CD4-positive, alpha-beta T cell treated with Interleukin-10 for 1 hour (primary cell): ENCODE results near the gene TDRD10.
"Not testable (repeated sequence)": the region's sequence is repeated elsewhere in the genome, so short reads cannot be mapped to it uniquely, and the experiment has no call there.

ENCODE experiments used
- DNase-seq: peaks from one replicate; pipeline ENCODE4 v3.0.0-alpha.2; 2020

The TDRD10 gene

GRCh38 chr1:154517661-154518060 lies 15.6 kb downstream of the TDRD10 start:
- no peak for DNase-seq

GRCh38 chr1:154519591-154519991 lies 17.6 kb downstream of the TDRD10 start:
- no peak for DNase-seq

DNA sequence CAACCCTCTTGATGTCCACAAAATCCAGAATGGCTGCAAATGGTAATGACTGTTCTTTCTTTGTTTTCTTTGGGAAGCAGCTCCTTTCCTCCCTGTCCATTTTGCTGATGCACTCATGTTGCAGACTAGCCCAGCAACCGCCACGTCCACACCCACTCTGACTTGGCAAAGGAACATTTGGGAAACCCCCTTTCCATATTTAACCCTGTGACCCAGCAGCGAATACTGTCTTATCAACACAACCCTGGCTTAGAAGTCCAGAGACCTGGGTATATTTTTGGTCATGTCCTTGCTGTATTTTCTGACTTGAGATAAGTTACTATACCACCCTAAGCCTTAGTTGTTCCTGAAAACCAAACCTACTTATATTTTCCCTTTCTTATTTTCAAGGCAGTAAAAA lies 18.3 kb downstream of the TDRD10 start:
- no peak for DNase-seq

- no peak for DNase-seq
Measured at GRCh38 chr1:154521695-154522094, 19.7 kb downstream of the TDRD10 start.

DNA sequence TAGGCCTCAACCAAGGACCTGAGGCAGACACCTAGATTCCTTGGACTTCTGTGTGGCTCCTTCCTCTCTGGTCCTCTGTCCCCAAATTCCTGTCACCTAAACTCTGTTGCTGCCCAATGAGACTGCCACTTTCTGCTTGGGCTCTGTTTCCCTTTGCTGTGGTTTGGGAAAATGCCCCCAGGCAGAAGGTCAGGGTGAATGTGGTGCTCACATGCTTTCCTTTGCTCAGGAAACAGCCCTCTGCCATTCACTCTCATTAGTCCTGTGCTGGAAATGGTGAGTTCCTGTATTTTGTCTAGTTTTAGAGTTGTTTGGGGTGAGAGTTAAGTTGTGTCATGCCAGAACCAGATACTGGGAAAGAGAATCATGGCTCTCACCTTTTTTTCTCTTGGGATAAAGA lies 22.9 kb downstream of the TDRD10 start:
- DNase-seq, result no peak

- DNase-seq, result no peak
Measured at GRCh38 chr1:154527192-154527591, 25.2 kb downstream of the TDRD10 start.

GRCh38 chr1:154529308-154529707 lies 27.3 kb downstream of the TDRD10 start:
- no peak for DNase-seq

DNA sequence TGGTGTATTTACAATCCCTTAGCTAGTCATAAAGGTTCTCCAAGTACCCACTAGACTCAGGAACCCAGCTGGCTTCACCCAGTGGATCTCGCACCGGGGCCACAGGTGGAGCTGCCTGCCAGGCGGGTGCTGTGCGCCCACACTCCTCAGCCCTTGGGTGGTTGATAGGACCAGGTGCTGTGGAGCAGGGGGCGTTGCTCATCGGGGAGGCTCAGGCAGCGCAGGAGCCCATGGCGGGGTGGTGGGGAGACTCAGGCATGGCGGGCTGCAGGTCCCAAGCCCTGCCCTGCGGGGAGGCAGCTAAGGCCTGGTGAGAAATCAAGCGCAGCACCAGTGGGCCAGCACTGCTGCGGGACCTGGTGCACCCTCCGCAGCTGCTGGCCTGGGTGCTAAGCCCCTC lies 29.9 kb downstream of the TDRD10 start:
- DNase-seq, result not testable (repeated sequence)

GRCh38 chr1:154533952-154534844 lies 32.2 kb downstream of the TDRD10 start:
- peak; percentile 18 for DNase-seq

DNA sequence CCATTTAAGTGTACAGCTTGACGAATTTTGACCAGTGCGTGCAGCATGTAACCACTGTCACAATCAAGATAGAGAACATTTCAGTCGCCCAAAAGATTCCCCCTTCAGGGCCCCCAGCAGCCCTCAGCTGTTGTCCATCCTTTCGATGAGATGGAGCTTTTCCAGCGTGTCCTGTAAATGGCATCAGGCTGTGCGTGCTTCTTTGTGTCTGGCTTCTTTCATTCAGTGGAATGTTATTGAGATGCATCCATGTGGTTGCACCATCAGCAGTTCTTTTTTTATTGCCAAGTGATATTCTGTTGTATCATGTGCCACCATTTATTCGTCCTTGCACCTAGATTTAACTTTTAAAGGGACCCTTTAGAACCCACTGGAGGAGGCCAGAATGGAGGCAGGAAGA lies 34.6 kb downstream of the TDRD10 start:
- DNase-seq, result no peak

DNA sequence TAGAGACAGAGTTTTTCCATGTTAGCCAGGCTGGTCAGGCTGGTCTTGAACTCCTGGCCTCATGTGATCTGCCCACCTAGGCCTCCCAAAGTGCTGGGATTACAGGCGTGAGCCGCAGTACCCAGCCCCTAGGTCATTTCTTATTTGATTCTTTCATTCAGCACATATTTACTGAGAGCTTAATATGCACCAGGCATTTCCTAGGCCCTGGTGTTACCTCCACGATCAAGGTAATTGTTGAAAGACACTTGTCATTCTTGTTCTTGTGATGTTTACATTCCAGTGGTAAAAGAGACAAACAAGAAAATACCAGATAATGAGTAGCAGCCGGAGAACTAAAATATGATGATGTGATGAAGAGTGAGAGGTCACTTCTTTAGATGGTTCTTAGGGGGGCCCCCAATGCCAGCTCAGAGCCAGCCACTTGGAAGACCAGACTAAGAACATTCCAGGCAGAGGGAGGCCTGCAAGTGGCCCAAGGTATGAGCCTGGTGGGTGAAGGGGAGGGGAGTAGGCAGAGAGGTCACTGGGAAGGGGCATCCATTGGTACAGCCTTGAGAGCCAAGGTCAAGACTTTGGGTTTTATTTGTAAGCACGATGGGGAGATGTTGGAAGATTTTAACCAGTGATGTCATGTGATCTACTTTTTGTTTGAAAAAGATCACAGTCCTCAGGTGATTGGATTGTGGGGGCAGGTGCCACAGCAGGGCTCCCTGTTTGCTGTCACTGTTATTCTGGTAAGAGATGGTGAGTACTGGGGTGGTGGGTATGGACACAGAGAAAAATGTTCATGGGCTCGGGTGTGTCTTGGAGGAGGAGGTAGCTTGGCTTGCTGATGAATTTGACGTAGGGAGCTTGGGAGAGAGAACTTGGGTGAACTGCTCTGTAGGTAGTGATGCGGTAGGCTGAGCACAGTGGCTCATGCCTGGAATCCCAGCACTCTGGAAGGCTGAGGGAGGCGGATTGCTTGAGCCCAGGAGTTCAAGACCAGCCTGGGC lies 37.8 kb downstream of the TDRD10 start:
- DNase-seq, result no peak

GRCh38 chr1:154541231-154541630 lies 39.2 kb downstream of the TDRD10 start:
- no peak for DNase-seq

- DNase-seq, result peak; percentile 63
Measured at GRCh38 chr1:154546264-154547063, 44.4 kb downstream of the TDRD10 start.

DNA sequence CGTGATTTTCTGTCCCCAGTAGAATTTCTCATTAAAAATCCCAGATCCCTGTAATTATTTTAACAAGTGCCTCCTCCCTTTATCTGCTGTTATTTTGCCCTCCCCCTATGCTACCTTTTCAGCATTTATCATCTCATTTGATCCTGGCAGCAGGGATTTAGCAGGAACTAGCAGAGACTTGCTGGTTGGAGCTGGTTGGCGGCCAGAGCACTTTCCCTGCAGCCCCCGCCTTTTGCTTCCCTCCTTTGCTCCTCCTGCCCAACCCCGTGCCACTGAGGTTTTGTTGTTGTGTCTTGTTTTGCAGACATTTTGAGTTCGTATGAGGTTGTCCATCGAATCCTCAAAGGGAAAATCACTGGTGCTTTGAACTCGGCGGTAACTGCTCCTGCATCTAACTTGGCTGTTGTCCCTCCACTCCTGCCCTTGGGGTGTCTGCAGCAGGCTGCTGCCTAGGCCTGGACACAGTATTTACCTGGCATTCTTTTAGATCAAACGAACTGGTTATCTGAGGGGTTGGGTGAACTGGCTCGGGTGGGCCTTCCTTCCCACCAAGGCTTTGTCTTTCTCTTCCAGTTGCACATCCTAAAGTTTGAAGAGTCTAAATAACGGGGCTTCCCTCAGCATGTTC lies 45.2 kb downstream of the TDRD10 start:
- no peak for DNase-seq

DNA sequence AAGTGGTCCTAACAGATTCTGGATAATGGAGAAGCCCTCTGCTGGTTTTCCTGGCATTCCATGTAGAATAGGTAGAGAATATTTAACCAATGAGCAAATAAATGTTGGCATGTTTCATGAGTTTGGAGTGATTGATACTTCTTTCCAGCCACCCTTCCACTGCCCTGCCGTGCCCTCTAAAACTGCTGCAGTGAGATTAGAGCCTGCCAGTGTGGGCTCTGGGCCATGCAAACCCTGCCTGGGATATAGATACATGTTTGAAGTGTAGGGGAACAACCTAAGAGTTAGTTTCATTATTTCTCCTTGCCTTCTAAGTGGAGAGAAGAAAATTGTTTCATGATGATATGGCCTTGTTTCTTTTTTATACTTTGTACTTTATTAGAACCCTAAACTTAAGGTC lies 46.0 kb downstream of the TDRD10 start:
- DNase-seq, result no peak

DNA sequence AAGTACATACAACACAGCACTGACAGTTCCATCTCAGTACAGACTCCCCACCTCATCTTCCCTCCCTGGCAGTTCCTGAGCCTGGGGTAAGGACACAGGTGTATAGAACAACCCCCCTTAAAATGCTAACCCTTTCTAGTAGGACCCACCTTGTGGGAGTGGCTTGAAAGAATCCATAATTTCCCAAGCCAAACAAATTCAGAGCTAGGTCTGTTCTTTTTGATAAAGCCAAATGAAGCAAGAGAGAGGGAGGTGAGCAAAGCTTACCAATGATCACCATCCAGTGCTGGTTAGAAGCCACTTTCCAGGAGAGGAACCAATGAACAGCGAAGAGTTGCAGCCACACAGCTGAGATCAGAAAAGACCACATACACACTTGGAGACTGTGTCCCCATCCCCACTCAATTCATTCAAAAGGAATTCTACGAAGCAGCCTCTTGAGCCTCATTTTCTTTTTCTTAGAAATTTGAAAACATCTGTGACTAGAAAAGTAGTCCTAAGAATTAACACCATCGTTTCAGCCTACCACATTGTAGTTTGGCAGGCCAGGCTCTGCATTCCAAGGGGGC lies 47.3 kb downstream of the TDRD10 start:
- no peak for DNase-seq

DNA sequence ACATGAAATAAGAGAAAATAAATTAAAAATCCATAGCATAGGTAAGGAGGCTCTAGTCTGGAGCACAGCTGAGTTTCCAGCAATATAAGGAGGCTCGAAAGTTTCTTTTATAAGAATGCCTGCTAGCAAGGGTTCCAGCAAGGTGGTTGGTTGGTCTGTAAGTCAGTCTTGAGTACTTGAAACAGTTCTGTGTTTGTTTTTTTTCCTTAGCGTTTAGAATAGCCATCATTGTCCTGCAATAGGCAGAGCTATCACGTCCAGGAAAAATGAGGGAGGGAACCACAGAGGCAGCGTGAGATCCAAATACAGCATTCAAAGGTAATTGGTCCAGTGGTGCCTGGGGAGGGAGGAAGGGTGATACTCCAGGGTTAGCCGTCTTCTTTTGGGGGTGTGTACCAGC lies 48.1 kb downstream of the TDRD10 start:
- DNase-seq, result no peak

- DNase-seq, result no peak
Measured at GRCh38 chr1:154550657-154551056, 48.6 kb downstream of the TDRD10 start.

GRCh38 chr1:154551474-154551873 lies 49.5 kb downstream of the TDRD10 start:
- no peak for DNase-seq

DNA sequence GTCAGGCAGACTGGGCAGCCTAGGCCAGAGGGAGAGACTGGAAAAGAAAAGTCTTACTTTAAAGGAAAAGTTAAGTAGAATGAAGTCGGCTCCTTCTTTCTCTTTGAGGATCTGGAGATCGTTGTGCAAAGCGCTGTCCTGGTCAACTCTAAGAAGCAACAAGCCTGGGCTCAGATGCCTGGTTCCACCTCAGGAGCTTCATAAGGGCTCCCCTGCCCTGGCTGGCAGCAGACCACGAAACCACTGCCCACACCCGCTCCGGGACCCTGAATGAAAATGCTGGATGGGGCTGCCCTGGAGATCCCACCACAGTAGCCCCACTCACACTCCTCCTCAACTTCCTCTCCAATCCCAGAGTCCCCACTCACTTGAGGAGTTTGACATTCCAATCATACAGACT lies 50.0 kb downstream of the TDRD10 start:
- DNase-seq, result no peak

GRCh38 chr1:154553056-154554030 lies 51.3 kb downstream of the TDRD10 start:
- no peak for DNase-seq
